Measurements from ENCODE around the gene THSD1. TPM values are rescaled to one million over a fixed set of nuclear protein-coding genes. Genes with fewer than 3 reads are reported as not detected.

The THSD1 gene
- total and polyA plus RNA-seq, 9 of the 15 experiments (the other 6 are each of a cell fraction or from before 2014, with no cell fraction given), result 0.01 to 0.11 (median 0.04) TPM; not detected in 2

DNA sequence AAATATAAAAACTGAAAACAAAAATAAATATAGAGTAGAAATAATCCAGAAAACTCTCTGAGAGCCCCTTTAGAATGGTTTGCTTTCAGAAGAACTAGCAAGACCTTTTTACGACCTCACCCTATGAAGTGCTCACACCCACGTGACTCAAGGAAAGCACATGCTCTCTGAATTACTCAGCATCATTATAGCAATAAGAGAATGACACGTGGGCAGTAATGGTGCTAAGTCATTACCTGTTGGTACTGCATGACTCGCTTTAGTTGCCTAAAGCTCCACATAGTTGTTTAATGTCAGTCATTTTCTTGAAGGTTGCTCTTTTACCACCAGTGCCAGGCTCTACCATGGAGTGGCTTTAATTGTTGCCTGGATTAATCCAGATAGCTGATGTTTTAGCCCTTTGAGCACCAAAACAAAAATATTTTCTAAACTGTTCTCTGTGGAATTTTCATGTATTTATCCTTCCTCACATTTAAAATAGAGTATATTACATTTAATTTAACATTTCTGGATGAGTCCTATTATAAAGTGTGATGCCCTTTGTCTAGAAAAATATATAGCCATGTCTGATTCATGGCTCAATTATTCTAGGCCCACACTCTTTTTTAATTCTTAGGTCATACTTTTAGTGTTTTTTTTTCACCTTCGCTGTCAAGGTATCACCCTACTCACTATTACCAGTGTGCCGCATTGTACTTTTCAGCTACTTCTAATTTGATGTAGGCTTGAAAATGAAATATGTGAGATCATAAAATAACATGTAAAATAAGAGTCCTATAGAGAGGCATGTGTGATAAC is 56.8 kb downstream of the THSD1 start (continued):
- TF ChIP-seq E2F6 (IDR thresholded peaks at IDR 0.05; ENCODE audit: borderline replicate concordance in 1 of 2, extremely low read depth in 1 of 2, insufficient read depth in 1 of 2, insufficient read length in 1 of 2, low read depth in 1 of 2, low read length in 1 of 2, poor library complexity in 1 of 2, severe bottlenecking in 1 of 2) (peak; percentile 15 to 23), ZNF316 (IDR thresholded peaks at IDR 0.05) (peak; percentile 38; the same call in 1 of the 2 replicates), EHMT2 (IDR thresholded peaks at IDR 0.05) (no peak), TRIM24 (IDR thresholded peaks at IDR 0.05) (no peak)
- TF ChIP-seq, protein P1, sequence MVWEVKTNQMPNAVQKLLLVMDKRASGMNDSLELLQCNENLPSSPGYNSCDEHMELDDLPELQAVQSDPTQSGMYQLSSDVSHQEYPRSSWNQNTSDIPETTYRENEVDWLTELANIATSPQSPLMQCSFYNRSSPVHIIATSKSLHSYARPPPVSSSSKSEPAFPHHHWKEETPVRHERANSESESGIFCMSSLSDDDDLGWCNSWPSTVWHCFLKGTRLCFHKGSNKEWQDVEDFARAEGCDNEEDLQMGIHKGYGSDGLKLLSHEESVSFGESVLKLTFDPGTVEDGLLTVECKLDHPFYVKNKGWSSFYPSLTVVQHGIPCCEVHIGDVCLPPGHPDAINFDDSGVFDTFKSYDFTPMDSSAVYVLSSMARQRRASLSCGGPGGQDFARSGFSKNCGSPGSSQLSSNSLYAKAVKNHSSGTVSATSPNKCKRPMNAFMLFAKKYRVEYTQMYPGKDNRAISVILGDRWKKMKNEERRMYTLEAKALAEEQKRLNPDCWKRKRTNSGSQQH (CRISPR knock-in tag; IDR thresholded peaks at IDR 0.05), result no peak

DNA sequence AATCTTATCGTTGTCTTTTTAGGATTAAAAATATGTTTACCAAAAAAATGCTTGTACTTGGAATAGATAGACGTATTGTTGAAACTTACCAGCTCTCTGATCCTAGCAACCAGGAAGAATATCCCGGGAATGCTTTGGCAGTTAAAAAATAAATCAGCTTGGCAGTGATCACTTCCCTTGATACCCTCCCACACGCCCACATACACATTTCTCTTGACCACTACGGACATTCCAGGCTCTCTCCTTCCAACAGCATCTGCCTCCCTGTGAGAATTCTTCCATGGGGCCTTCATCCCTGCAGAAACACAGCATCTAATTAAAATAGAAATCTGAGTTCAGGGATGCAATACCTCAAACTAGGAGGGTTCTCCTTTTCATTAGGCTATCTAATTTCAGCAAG is 57.9 kb downstream of the THSD1 start:
- WGBS (ENCODE audit: insufficient coverage, low coverage, missing lambda C conversion rate), result 16% methylated on average over 5 of the region's 5 CpGs
- no peaks in the 10 kb centered on the region for H3K27me3 ChIP-seq (ENCODE audit: control insufficient read depth in 2 of 2, insufficient read depth in 2 of 2, low read length in 2 of 2)
- ChIA-PET CTCF (ENCODE audit: low intra/inter-chr PET ratio) (no interaction called here), POLR2A (no interaction called here)
- H2AFZ ChIP-seq (ENCODE audit: low read depth, low read length), result no peak overlapping the region
- H3K4me3 ChIP-seq, result no peak overlapping the region
- DNase-seq (ENCODE audit: extremely low read depth in 1 of 4, low spot score in 3 of 4), result no peak
- no peaks in the 10 kb centered on the region for H3K9me3 ChIP-seq (replicated peaks; ENCODE audit: control insufficient read depth, insufficient read depth, low read depth, low read length)
- no peak for ATAC-seq
- no peak overlapping the region for H3K9ac ChIP-seq (ENCODE audit: insufficient read depth in 1 of 2, low read depth in 2 of 2, low read length in 2 of 2)
- in situ Hi-C loops (cut with MboI), result no loop called here
- no peak for FAIRE-seq
- H3K79me2 ChIP-seq (ENCODE audit: control insufficient read depth, insufficient read depth, low read length), result no peaks in the 10 kb centered on the region
- no peaks in the 10 kb centered on the region for H3K36me3 ChIP-seq (ENCODE audit: control insufficient read depth, insufficient read depth, low read length)
- BruUV-seq (replicated peaks), result no TSS peak
- H4K20me1 ChIP-seq (replicated peaks; ENCODE audit: control insufficient read depth, insufficient read depth, low read length), result no peaks in the 10 kb centered on the region
- no peaks in the 10 kb centered on the region for H3K4me1 ChIP-seq (replicated peaks in 1 of 2; ENCODE audit: control insufficient read depth in 2 of 2, insufficient read depth in 2 of 2, low read length in 2 of 2)
- intact Hi-C loops (cut with micrococcal nuclease), result no loop called here
- no peak overlapping the region for H3K27ac ChIP-seq (ENCODE audit: extremely low read depth, low read depth, low read length)
- no peaks in the 10 kb centered on the region for H3K9me1 ChIP-seq (ENCODE audit: control insufficient read depth, insufficient read depth, low read length)
- H3K4me2 ChIP-seq (ENCODE audit: insufficient read depth, low read length), result no peak overlapping the region
- no peak for TF ChIP-seq ZNF644 (tag; IDR thresholded peaks at IDR 0.05; ENCODE audit: low read depth)
- TF ChIP-seq CXXC5 (CRISPR knock-in tag; IDR thresholded peaks at IDR 0.05), result no peak
- TF ChIP-seq FOXA1 (IDR thresholded peaks at IDR 0.05; ENCODE audit: borderline replicate concordance), result no peak
- no peak for TF ChIP-seq EP400 (IDR thresholded peaks at IDR 0.05)
- TF ChIP-seq ARNT (IDR thresholded peaks at IDR 0.05), result no peak

Data from K562 (cell line).